Ovary (tissue), 9 donors: ENCODE measurements around the gene HNRNPUL1. TPM values are rescaled to one million over a fixed set of nuclear protein-coding genes. Genes with fewer than 3 reads are reported as not detected.

Experiments
- DNase-seq, 5 donors: peaks; one replicate each; pipeline ENCODE4 v3.0.0-alpha.2; 2019 to 2020
- H3K27ac ChIP-seq, 2 donors: fragments of 200-600 bp; one replicate each; pipeline versions ENCODE4 v1.5.1 to v1.8.0; 2019 to 2022
- H3K27me3 ChIP-seq: fragments of 200-600 bp; one replicate; pipeline ENCODE4 v1.8.0; 2022
- H3K36me3 ChIP-seq: fragments of 200-600 bp; sonication (generic); one replicate; pipeline ENCODE4 v1.5.1; 2019
- H3K4me1 ChIP-seq: one replicate; pipeline ENCODE4 v1.8.1; 2013; ENCODE audit warnings: mild to moderate bottlenecking, moderate library complexity; ENCODE audit not compliant: insufficient read depth
- H3K4me3 ChIP-seq: fragments of 200-600 bp; sonication (generic); one replicate; pipeline ENCODE4 v1.5.1; 2017
- H3K9me3 ChIP-seq, 2 donors: fragments of 200-600 bp in 1 of 2; sonication (generic) in 1 of 2; one replicate each; pipeline versions ENCODE4 v1.5.1 to v1.8.1; 2013 to 2019; ENCODE audit warnings: mild to moderate bottlenecking in 1 of 2, moderate library complexity in 1 of 2
- CTCF ChIP-seq, 3 donors: fragments of 450-650 bp in 2 of 3; fragments of 200-600 bp in 1 of 3; IDR thresholded peaks; one replicate each; pipeline versions ENCODE4 v1.5.1 to v1.8.0; 2016 to 2022; ENCODE audit warnings: antibody characterized with exemption in 3 of 3, mild to moderate bottlenecking in 1 of 3
- EP300 ChIP-seq: sonication (generic); formaldehyde crosslinking; IDR thresholded peaks from one replicate; pipeline ENCODE4 v1.6.1; 2017; ENCODE audit warnings: antibody characterized with exemption
- POLR2A ChIP-seq: fragments of 450-650 bp; IDR thresholded peaks from one replicate; pipeline ENCODE4 v1.6.1; 2017; ENCODE audit warnings: antibody characterized with exemption, mild to moderate bottlenecking, moderate library complexity
- WGBS, 3 donors: extraction: QIAGEN DNeasy Blood & Tissue Kit in 1 of 3; methylation state at CpG; one replicate each; pipeline versions ENCODE4 v1.1.5 to v1.1.7; 2013 to 2017; 5-methylcytosine and 5-hydroxymethylcytosine counted together
- intact Hi-C, 4 donors: fragments of 100-400 bp; cut with DNase I; formaldehyde crosslinking; loops; one replicate each; pipeline versions ENCODE4 v1.11.0 to v1.15.1; 2022 to 2023
- polyA plus RNA-seq, 2 donors: library from polyadenylated mRNA; stranded (reverse); fragments of 200-250 nt in 1 of 2; fragments of 350-450 nt in 1 of 2; fragmentation: Illumina TruSeq in 1 of 2; extraction: RNeasy Lipid Tissue Mini Kit (QIAGEN cat#74804) in 1 of 2; gene quantifications; one replicate each; pipeline ENCODE4 v1.2.3, GENCODE V29; 2013 to 2014
- total RNA-seq, 7 donors: library from RNA; depleted of rRNA in 2 of 7; stranded (reverse); fragments of >200 nt in 2 of 7; fragmentation: NEBNext Ultra II Directional in 3 of 7; extraction: Animal tissue kit (Norgen Biotek cat#: 25700) in 3 of 7; gene quantifications; one replicate each; pipeline versions ENCODE4 v1.1.0 to v1.2.4, GENCODE V29; 2016 to 2023
- donor health status: DM: no; HTN: no; CAD: no; lungs with moderate emphysema.
- donor health status: DM: no; HTN: no; CAD: no.
- donor health status: Bipolar disorder and iron deficiency.
- donor health status: DM: yes; HTN: yes; CAD: no.
- donor health status: DM: no; HTN: no; CAD: no.
- donor health status: DM: yes; HTN: yes; CAD: no.

The HNRNPUL1 gene
- total and polyA plus RNA-seq, 9 donors, result 102 to 259 (median 211) TPM

- Histone ChIP-seq H3K4me1 (no peaks in the 10 kb centered on the region), H3K9me3 (no peaks in the 10 kb centered on the region), H3K27ac (no peak overlapping the region), H3K36me3 (no peaks in the 10 kb centered on the region), H3K4me3 (no peak overlapping the region), H3K27me3 (no peaks in the 10 kb centered on the region)
- 96 to 99% (median 97%) methylated on average over 24 of the region's 24 CpGs for WGBS, 3 donors
- DNase-seq, result peak in 1 of 5 donors; percentile 16
- no peak for TF ChIP-seq EP300
- no peak for TF ChIP-seq CTCF (IDR thresholded peaks at IDR 0.05)
- TF ChIP-seq POLR2A, result no peak
- intact Hi-C loops, result no loop called here
Measured at GRCh38 chr19:41316306-41316920, 52.2 kb downstream of the HNRNPUL1 start.

- H3K27me3 ChIP-seq, result no peaks in the 10 kb centered on the region
- no peaks in the 10 kb centered on the region for H3K36me3 ChIP-seq
- no peak overlapping the region for H3K4me3 ChIP-seq
- no peak for TF ChIP-seq POLR2A
- TF ChIP-seq CTCF (IDR thresholded peaks at IDR 0.05), result no peak
- intact Hi-C loops, result no loop called here
- DNase-seq, result no peak
- peaks cover 18% of the 10 kb centered on the region for H3K4me1 ChIP-seq
- H3K27ac ChIP-seq, result no peak overlapping the region
- H3K9me3 ChIP-seq, result no peaks in the 10 kb centered on the region
- 77 to 84% (median 81%) methylated on average over 19 of the region's 19 CpGs for WGBS, 3 donors
Measured at GRCh38 chr19:41318696-41319499, 54.7 kb downstream of the HNRNPUL1 start.

GRCh38 chr19:41319500-41320184 is 55.5 kb downstream of the HNRNPUL1 start:
- TF ChIP-seq CTCF (IDR thresholded peaks at IDR 0.05), result no peak
- TF ChIP-seq POLR2A, result no peak
- TF ChIP-seq EP300, result no peak
- no peak overlapping the region for H3K4me3 ChIP-seq
- H3K27me3 ChIP-seq, result no peaks in the 10 kb centered on the region
- no peaks in the 10 kb centered on the region for H3K9me3 ChIP-seq
- no peak overlapping the region for H3K27ac ChIP-seq
- intact Hi-C loops, result loop anchor here in 1 of 4 donors (10.0 kb wide), 1 partner anchor 115 kb away; the partner anchor contains the start of gene DMAC2
- peaks cover 26% of the 10 kb centered on the region for H3K4me1 ChIP-seq
- DNase-seq, result no peak
- 82 to 89% (median 82%) methylated on average over 19 to 20 of the region's 20 CpGs for WGBS, 3 donors
- H3K36me3 ChIP-seq, result no peaks in the 10 kb centered on the region

GRCh38 chr19:41320185-41320518 is 56.0 kb downstream of the HNRNPUL1 start:
- peaks cover 29% of the 10 kb centered on the region for H3K4me1 ChIP-seq
- intact Hi-C loops, result loop anchor here in 1 of 4 donors (10.0 kb wide), 1 partner anchor 115 kb away; the partner anchor contains the start of gene DMAC2
- H3K9me3 ChIP-seq, result no peaks in the 10 kb centered on the region
- DNase-seq, result no peak
- H3K27me3 ChIP-seq, result no peaks in the 10 kb centered on the region
- H3K27ac ChIP-seq, result no peak overlapping the region
- WGBS, 3 donors, result 86 to 89% (median 86%) methylated on average over 11 of the region's 11 CpGs
- no peak overlapping the region for H3K4me3 ChIP-seq
- TF ChIP-seq POLR2A, result no peak
- TF ChIP-seq CTCF (IDR thresholded peaks at IDR 0.05), result no peak
- H3K36me3 ChIP-seq, result no peaks in the 10 kb centered on the region
